ENCODE results near the gene MAST2. TPM values are rescaled to one million over a fixed set of nuclear protein-coding genes. Genes with fewer than 3 reads are reported as not detected.

Gene MAST2
- total RNA-seq, 1 experiment from 2014 or later, result 37.2 TPM

- H3K36me3 Mint-ChIP-seq, result peaks cover 44% of the 10 kb centered on the region
- no peaks in the 10 kb centered on the region for H3K4me1 Mint-ChIP-seq
- H3K27me3 Mint-ChIP-seq (ENCODE audit: low read depth), result no peaks in the 10 kb centered on the region
- DNase-seq (ENCODE audit: low spot score), result no peak
- no peak overlapping the region for H3K4me3 Mint-ChIP-seq
- ChIA-PET CTCF (no interaction called here), POLR2A (no interaction called here)
- no peak overlapping the region for H3K27ac Mint-ChIP-seq
- TF ChIP-seq KAT7 (CRISPR knock-in tag; IDR thresholded peaks at IDR 0.05; ENCODE audit: borderline replicate concordance) (no peak), TEAD1 (CRISPR knock-in tag; IDR thresholded peaks at IDR 0.05) (no peak), ZNF512 (CRISPR knock-in tag; IDR thresholded peaks at IDR 0.05; ENCODE audit: borderline replicate concordance) (no peak), MAX (CRISPR knock-in tag; IDR thresholded peaks at IDR 0.05) (no peak), ZNF281 (CRISPR knock-in tag; IDR thresholded peaks at IDR 0.05) (no peak), NFE2L1 (CRISPR knock-in tag; IDR thresholded peaks at IDR 0.05) (no peak), ATF1 (CRISPR knock-in tag; IDR thresholded peaks at IDR 0.05) (no peak), NFYB (CRISPR knock-in tag; conservative IDR thresholded peaks at IDR 0.05; ENCODE audit: low read depth) (no peak)
- TF ChIP-seq, protein P1, sequence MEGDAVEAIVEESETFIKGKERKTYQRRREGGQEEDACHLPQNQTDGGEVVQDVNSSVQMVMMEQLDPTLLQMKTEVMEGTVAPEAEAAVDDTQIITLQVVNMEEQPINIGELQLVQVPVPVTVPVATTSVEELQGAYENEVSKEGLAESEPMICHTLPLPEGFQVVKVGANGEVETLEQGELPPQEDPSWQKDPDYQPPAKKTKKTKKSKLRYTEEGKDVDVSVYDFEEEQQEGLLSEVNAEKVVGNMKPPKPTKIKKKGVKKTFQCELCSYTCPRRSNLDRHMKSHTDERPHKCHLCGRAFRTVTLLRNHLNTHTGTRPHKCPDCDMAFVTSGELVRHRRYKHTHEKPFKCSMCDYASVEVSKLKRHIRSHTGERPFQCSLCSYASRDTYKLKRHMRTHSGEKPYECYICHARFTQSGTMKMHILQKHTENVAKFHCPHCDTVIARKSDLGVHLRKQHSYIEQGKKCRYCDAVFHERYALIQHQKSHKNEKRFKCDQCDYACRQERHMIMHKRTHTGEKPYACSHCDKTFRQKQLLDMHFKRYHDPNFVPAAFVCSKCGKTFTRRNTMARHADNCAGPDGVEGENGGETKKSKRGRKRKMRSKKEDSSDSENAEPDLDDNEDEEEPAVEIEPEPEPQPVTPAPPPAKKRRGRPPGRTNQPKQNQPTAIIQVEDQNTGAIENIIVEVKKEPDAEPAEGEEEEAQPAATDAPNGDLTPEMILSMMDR (IDR thresholded peaks at IDR 0.05), result no peak
- TF ChIP-seq, protein P2, sequence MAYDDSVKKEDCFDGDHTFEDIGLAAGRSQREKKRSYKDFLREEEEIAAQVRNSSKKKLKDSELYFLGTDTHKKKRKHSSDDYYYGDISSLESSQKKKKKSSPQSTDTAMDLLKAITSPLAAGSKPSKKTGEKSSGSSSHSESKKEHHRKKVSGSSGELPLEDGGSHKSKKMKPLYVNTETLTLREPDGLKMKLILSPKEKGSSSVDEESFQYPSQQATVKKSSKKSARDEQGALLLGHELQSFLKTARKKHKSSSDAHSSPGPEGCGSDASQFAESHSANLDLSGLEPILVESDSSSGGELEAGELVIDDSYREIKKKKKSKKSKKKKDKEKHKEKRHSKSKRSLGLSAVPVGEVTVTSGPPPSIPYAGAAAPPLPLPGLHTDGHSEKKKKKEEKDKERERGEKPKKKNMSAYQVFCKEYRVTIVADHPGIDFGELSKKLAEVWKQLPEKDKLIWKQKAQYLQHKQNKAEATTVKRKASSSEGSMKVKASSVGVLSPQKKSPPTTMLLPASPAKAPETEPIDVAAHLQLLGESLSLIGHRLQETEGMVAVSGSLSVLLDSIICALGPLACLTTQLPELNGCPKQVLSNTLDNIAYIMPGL (CRISPR knock-in tag; IDR thresholded peaks at IDR 0.05), result no peak
- no peak for ATAC-seq
- no peaks in the 10 kb centered on the region for H3K9me3 Mint-ChIP-seq
Observed at GRCh38 chr1:46013581-46013980, 210.2 kb downstream of the MAST2 start.

- no peak for ATAC-seq
- TF ChIP-seq MLX (CRISPR knock-in tag; IDR thresholded peaks at IDR 0.05) (no peak), GTF2I (CRISPR knock-in tag; conservative IDR thresholded peaks at IDR 0.05) (no peak), OVOL2 (CRISPR knock-in tag; IDR thresholded peaks at IDR 0.05; ENCODE audit: borderline replicate concordance) (no peak), STAT6 (CRISPR knock-in tag; conservative IDR thresholded peaks at IDR 0.05; ENCODE audit: low read depth) (no peak), MYBL2 (CRISPR knock-in tag; IDR thresholded peaks at IDR 0.05) (no peak), TEAD1 (CRISPR knock-in tag; IDR thresholded peaks at IDR 0.05) (no peak), ZBTB21 (CRISPR knock-in tag; IDR thresholded peaks at IDR 0.05; ENCODE audit: borderline replicate concordance) (no peak), ZNF416 (CRISPR knock-in tag; IDR thresholded peaks at IDR 0.05) (no peak), GABPB1 (CRISPR knock-in tag; IDR thresholded peaks at IDR 0.05) (no peak), ZNF121 (CRISPR knock-in tag; IDR thresholded peaks at IDR 0.05) (no peak), ATF1 (CRISPR knock-in tag; IDR thresholded peaks at IDR 0.05) (no peak), IRF2 (CRISPR knock-in tag; IDR thresholded peaks at IDR 0.05; ENCODE audit: borderline replicate concordance, low read depth) (no peak), FOXJ3 (CRISPR knock-in tag; IDR thresholded peaks at IDR 0.05; ENCODE audit: borderline replicate concordance) (no peak)
- TF ChIP-seq, protein P3, sequence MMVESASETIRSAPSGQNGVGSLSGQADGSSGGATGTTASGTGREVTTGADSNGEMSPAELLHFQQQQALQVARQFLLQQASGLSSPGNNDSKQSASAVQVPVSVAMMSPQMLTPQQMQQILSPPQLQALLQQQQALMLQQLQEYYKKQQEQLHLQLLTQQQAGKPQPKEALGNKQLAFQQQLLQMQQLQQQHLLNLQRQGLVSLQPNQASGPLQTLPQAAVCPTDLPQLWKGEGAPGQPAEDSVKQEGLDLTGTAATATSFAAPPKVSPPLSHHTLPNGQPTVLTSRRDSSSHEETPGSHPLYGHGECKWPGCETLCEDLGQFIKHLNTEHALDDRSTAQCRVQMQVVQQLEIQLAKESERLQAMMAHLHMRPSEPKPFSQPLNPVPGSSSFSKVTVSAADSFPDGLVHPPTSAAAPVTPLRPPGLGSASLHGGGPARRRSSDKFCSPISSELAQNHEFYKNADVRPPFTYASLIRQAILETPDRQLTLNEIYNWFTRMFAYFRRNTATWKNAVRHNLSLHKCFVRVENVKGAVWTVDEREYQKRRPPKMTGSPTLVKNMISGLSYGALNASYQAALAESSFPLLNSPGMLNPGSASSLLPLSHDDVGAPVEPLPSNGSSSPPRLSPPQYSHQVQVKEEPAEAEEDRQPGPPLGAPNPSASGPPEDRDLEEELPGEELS (CRISPR knock-in tag; IDR thresholded peaks at IDR 0.05), result no peak
Observed at GRCh38 chr1:46017876-46018503, 214.6 kb downstream of the MAST2 start.

More at GRCh38 chr1:46017876-46018503, 214.6 kb downstream of the MAST2 start:
- POLR2A ChIA-PET, result no interaction called here
- no peak overlapping the region for H3K4me3 Mint-ChIP-seq
- CTCF ChIA-PET, result no interaction called here
- H3K4me1 Mint-ChIP-seq, result no peaks in the 10 kb centered on the region
- H3K27me3 Mint-ChIP-seq (ENCODE audit: low read depth), result no peaks in the 10 kb centered on the region
- no peak overlapping the region for H3K27ac Mint-ChIP-seq
- no peaks in the 10 kb centered on the region for H3K9me3 Mint-ChIP-seq
- DNase-seq (ENCODE audit: low spot score), result no peak
- peaks cover 24% of the 10 kb centered on the region for H3K36me3 Mint-ChIP-seq
